ENCODE measurements around the gene DEPP1. TPM values are rescaled to one million over a fixed set of nuclear protein-coding genes. Genes with fewer than 3 reads are reported as not detected.
A peak's percentile ranks its signal among the peaks of the same experiment; 100 is the strongest.

The DEPP1 gene
- total RNA-seq, 1 donor from 2014 or later, result 0.26 TPM

DNA sequence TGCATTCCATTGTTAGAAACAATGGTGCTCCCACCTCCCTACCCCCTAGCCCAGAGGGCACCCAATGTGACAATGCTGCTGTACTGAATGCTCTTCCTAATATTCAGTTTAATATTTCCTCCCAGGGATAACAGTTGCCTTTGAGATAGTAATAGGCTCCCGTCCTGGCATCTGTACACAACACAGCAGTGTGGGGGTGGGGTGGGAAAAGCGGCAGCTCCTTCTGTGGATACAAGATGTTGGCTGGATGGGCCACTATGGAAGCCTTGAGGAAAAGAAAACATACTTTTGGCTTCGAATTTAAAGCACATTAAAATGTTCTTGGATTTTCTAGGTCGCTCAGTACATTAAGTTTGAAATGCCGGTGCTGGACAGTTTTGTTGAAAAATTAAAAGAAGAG is 13.0 kb upstream of the DEPP1 start:
- TF ChIP-seq, protein P1, sequence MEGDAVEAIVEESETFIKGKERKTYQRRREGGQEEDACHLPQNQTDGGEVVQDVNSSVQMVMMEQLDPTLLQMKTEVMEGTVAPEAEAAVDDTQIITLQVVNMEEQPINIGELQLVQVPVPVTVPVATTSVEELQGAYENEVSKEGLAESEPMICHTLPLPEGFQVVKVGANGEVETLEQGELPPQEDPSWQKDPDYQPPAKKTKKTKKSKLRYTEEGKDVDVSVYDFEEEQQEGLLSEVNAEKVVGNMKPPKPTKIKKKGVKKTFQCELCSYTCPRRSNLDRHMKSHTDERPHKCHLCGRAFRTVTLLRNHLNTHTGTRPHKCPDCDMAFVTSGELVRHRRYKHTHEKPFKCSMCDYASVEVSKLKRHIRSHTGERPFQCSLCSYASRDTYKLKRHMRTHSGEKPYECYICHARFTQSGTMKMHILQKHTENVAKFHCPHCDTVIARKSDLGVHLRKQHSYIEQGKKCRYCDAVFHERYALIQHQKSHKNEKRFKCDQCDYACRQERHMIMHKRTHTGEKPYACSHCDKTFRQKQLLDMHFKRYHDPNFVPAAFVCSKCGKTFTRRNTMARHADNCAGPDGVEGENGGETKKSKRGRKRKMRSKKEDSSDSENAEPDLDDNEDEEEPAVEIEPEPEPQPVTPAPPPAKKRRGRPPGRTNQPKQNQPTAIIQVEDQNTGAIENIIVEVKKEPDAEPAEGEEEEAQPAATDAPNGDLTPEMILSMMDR (IDR thresholded peaks at IDR 0.05; ENCODE audit: insufficient read depth, low read length, severe bottlenecking), result no peak
- H3K36me3 ChIP-seq (ENCODE audit: control insufficient read depth, insufficient read depth, low read length), result no peaks in the 10 kb centered on the region
- H3K27me3 ChIP-seq (ENCODE audit: control insufficient read depth, insufficient read depth, low read length), result no peaks in the 10 kb centered on the region
- no peak overlapping the region for H3K4me3 ChIP-seq (ENCODE audit: low read depth, low read length)
- FAIRE-seq (no peak), DNase-seq (ENCODE audit: low read depth) (no peak)

GRCh38 chr10:44990965-44991364 is 12.4 kb upstream of the DEPP1 start:
- Histone ChIP-seq H3K36me3 (ENCODE audit: control insufficient read depth, insufficient read depth, low read length) (no peaks in the 10 kb centered on the region), H3K4me3 (ENCODE audit: low read depth, low read length) (no peak overlapping the region), H3K27me3 (ENCODE audit: control insufficient read depth, insufficient read depth, low read length) (no peaks in the 10 kb centered on the region)
- TF ChIP-seq, protein P1 (IDR thresholded peaks at IDR 0.05; ENCODE audit: insufficient read depth, low read length, severe bottlenecking), result no peak
- FAIRE-seq, result no peak
- no peak for DNase-seq (ENCODE audit: low read depth)

GRCh38 chr10:44990302-44990655 is 11.7 kb upstream of the DEPP1 start:
- DNase-seq (ENCODE audit: low read depth) (no peak), FAIRE-seq (no peak)
- TF ChIP-seq, protein P1 (IDR thresholded peaks at IDR 0.05; ENCODE audit: insufficient read depth, low read length, severe bottlenecking), result peak; percentile 66
- Histone ChIP-seq H3K4me3 (ENCODE audit: low read depth, low read length) (no peak overlapping the region), H3K27me3 (ENCODE audit: control insufficient read depth, insufficient read depth, low read length) (no peaks in the 10 kb centered on the region), H3K36me3 (ENCODE audit: control insufficient read depth, insufficient read depth, low read length) (no peaks in the 10 kb centered on the region)

- TF ChIP-seq, protein P1 (IDR thresholded peaks at IDR 0.05; ENCODE audit: insufficient read depth, low read length, severe bottlenecking), result no peak
- no peak overlapping the region for H3K4me3 ChIP-seq (ENCODE audit: low read depth, low read length)
- FAIRE-seq (no peak), DNase-seq (ENCODE audit: low read depth) (no peak)
- H3K27me3 ChIP-seq (ENCODE audit: control insufficient read depth, insufficient read depth, low read length), result no peaks in the 10 kb centered on the region
- no peaks in the 10 kb centered on the region for H3K36me3 ChIP-seq (ENCODE audit: control insufficient read depth, insufficient read depth, low read length)
These were observed 11.1 kb upstream of the DEPP1 start for GRCh38 chr10:44989597-44990301.

- Histone ChIP-seq H3K27me3 (ENCODE audit: control insufficient read depth, insufficient read depth, low read length) (no peaks in the 10 kb centered on the region), H3K36me3 (ENCODE audit: control insufficient read depth, insufficient read depth, low read length) (no peaks in the 10 kb centered on the region), H3K4me3 (ENCODE audit: low read depth, low read length) (no peak overlapping the region)
- FAIRE-seq (peak; percentile 72), DNase-seq (ENCODE audit: low read depth) (no peak)
- TF ChIP-seq, protein P1 (IDR thresholded peaks at IDR 0.05; ENCODE audit: insufficient read depth, low read length, severe bottlenecking), result no peak
These were observed 10.5 kb upstream of the DEPP1 start for GRCh38 chr10:44988957-44989585.
